ENCODE measurements around the gene IER2.

GRCh38 chr19:13133241-13133870, 16.9 kb upstream of the IER2 start:
- TF ChIP-seq CTCF (conservative IDR thresholded peaks at IDR 0.05), result no peak
- TF ChIP-seq ZFX (IDR thresholded peaks at IDR 0.05), result no peak

All from C4-2B (cell line).